Central memory CD4-positive, alpha-beta T cell (primary cell): ENCODE measurements around the gene MARS1.

Experiments
- DNase-seq: peaks from one replicate; pipeline ENCODE4 v3.0.0; 2022

MARS1 gene

GRCh38 chr12:57518176-57518919 is 30.5 kb downstream of the MARS1 start:
- no peak for DNase-seq

GRCh38 chr12:57518920-57519795 is 31.3 kb downstream of the MARS1 start:
- DNase-seq = no peak

- DNase-seq = peak; percentile 21
Measured at GRCh38 chr12:57519796-57520052, 31.9 kb downstream of the MARS1 start.

- DNase-seq = peak; percentile 99
Measured at GRCh38 chr12:57520053-57520818, 32.4 kb downstream of the MARS1 start, which contains the start of gene DDIT3. DDIT3 (minus strand) TSS chr12:57520514; CDS start chr12:57517406, 3,108 bp downstream.

GRCh38 chr12:57521525-57522010 is 33.7 kb downstream of the MARS1 start:
- DNase-seq = no peak

- peak; percentile 90 for DNase-seq
Measured at GRCh38 chr12:57522011-57522886, 34.4 kb downstream of the MARS1 start, which contains the start of gene MBD6. MBD6 (plus strand) TSS chr12:57522824; CDS start chr12:57524304, 1,480 bp downstream.

GRCh38 chr12:57522887-57523705 is 35.2 kb downstream of the MARS1 start:
- DNase-seq = no peak

- no peak for DNase-seq
Measured at GRCh38 chr12:57523706-57524614, 36.1 kb downstream of the MARS1 start.

GRCh38 chr12:57524814-57525614 is 37.1 kb downstream of the MARS1 start:
- DNase-seq = no peak

GRCh38 chr12:57525615-57526383 is 37.9 kb downstream of the MARS1 start:
- no peak for DNase-seq

GRCh38 chr12:57526477-57527126 is 38.7 kb downstream of the MARS1 start:
- DNase-seq = no peak

- no peak for DNase-seq
Measured at GRCh38 chr12:57527184-57527583, 39.3 kb downstream of the MARS1 start.

GRCh38 chr12:57528176-57528575 is 40.3 kb downstream of the MARS1 start:
- no peak for DNase-seq

GRCh38 chr12:57528831-57529555 is 41.1 kb downstream of the MARS1 start:
- DNase-seq = no peak

GRCh38 chr12:57529831-57530230 is 42.0 kb downstream of the MARS1 start:
- no peak for DNase-seq

GRCh38 chr12:57530396-57531142 is 42.7 kb downstream of the MARS1 start:
- no peak for DNase-seq
